GM12801 (cell line): ENCODE measurements around the gene C9orf78.

Experiments
- TF ChIP-seq, protein P1 (sequence below): IDR thresholded peaks from one replicate; pipeline ENCODE4 v1.5.1; 2011; ENCODE audit warnings: control low read depth; ENCODE audit not compliant: insufficient read length; ENCODE audit errors: extremely low read depth

The C9orf78 gene

DNA sequence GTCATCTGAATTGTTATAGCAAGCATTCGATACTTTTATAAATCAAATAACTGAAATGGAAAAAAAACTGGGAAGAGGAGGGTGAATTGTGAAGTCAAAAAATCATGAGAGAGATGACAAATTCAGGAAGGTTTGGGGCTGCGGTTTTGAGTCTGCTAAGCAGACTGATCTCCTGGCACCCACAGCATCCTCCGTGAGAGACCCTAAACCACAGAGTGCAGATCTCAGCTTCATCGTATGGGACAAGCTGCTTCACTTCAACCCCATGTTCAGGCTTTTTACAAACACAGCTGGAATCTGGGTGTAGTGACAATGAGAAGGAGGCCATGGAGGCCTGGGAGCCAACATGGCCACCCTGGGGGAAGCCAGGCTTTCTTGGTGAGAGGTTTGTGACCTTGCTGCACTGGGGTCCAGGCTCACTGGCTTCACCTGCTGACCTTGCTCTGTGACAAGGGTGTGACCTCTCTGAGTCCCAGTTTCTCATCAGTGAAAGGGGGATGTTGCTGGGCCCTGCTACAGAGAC is 19.6 kb upstream of the C9orf78 start:
- TF ChIP-seq, protein P1, sequence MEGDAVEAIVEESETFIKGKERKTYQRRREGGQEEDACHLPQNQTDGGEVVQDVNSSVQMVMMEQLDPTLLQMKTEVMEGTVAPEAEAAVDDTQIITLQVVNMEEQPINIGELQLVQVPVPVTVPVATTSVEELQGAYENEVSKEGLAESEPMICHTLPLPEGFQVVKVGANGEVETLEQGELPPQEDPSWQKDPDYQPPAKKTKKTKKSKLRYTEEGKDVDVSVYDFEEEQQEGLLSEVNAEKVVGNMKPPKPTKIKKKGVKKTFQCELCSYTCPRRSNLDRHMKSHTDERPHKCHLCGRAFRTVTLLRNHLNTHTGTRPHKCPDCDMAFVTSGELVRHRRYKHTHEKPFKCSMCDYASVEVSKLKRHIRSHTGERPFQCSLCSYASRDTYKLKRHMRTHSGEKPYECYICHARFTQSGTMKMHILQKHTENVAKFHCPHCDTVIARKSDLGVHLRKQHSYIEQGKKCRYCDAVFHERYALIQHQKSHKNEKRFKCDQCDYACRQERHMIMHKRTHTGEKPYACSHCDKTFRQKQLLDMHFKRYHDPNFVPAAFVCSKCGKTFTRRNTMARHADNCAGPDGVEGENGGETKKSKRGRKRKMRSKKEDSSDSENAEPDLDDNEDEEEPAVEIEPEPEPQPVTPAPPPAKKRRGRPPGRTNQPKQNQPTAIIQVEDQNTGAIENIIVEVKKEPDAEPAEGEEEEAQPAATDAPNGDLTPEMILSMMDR = no peak

DNA sequence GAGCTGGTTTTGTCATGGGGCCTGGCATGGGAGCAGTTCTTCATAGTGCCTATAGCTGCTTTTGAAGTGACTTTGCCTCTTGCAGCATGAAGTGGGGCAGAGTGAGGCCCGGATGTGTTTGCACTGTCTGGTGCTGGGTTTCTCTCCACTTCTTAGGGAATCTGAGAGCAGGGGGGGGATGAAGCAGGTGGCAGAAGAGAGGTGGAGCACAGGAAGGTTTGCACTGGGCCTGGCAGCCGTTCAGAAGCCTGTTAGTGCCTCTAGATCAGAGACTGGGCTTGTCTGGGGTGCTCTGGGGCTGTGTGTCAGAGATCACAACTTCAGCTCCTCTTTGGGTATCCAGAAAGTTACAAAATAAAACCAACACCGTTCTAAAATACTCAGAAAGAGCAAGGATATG is 18.5 kb upstream of the C9orf78 start:
- TF ChIP-seq, protein P1 = no peak

DNA sequence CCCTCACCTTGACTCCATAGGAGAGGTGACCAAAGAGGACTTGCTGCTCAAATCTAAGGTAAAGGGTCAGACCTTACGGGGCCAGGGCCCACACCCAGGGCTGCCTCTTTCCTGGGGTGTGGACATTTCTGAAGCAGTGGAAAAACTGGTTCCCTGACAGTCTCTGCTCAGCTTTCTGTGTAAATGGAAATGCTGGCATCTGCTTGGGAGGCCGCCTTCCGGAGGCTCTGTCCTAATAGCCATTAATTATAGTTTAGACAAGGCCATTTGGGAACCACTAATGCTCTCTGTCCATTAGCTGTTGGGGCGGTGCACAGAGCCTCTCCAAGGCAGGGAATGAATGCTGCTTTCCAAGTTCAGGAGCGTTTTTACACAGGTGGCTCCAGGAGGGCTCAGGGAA is 17.5 kb upstream of the C9orf78 start:
- TF ChIP-seq, protein P1 = no peak

DNA sequence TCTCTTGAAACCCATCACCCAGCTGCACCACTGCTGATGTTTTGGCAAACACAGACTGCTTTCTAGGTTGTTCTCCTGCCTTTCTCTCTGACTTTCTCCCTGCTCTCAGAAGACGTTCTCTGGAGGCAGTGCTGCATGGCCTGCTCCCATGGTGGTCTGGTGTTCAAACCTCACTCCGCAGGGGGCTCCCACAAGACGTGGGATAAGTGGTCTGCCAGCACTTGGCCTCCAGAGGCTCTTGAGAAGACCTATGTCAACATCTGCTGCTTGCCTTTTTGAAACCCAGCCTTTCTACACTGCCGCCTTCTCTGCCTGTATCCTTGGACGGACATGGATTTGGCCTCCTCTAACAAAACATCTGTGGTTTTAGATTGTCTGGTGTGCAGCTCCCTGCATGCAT is 16.7 kb upstream of the C9orf78 start:
- TF ChIP-seq, protein P1 = no peak

DNA sequence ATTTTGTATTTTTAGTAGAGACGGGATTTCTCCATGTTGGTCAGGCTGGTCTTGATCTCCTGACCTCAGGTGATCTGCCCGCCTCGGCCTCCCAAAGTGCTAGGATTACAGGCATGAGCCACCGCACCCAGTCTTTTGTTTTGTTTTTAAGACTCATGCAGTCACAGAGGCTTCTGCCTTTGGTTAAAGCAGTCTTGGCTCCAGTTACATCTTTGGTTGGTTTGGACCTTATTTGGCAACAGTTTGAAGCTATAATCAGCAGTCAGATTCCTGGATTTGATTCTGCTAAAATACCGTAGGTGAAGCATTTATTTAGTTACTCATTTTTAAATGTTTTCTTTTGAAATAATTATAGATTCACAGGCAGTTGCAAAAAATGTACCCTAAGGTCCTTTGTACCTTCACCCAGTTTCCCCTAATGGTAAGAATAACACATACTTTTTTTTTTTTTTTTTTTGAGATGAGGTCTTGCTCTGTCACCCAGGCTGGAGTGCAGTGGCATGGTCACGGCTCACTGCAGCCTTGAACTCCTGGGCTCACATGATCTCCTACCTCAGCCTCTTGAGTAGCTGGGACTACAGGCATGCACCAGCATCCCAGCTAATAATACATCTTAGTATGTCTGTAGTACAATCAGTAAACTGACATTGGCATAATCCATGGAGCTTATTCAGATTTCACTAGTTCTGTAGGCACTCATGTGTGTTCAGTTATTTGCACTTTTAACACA is 15.9 kb upstream of the C9orf78 start:
- TF ChIP-seq, protein P1 = no peak

DNA sequence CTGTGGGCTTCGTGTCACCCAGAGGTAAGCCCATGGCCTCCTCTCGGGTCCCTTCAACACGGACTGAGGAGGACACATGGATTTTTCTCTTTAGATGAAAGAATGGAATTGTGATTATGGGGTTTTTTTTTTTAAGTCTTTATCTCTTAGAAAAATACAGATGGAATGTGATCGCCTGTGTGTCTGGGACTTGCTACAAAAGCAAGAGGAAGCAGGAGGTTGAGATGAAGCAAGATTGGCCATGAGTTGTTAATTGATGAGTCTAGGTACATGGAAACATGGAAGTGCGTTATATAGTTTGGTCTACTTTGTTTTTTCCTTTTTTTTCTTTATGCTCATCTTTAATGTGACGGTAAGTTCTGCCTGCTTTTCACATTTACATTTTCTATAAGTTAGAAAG is 14.8 kb upstream of the C9orf78 start:
- TF ChIP-seq, protein P1 = no peak

DNA sequence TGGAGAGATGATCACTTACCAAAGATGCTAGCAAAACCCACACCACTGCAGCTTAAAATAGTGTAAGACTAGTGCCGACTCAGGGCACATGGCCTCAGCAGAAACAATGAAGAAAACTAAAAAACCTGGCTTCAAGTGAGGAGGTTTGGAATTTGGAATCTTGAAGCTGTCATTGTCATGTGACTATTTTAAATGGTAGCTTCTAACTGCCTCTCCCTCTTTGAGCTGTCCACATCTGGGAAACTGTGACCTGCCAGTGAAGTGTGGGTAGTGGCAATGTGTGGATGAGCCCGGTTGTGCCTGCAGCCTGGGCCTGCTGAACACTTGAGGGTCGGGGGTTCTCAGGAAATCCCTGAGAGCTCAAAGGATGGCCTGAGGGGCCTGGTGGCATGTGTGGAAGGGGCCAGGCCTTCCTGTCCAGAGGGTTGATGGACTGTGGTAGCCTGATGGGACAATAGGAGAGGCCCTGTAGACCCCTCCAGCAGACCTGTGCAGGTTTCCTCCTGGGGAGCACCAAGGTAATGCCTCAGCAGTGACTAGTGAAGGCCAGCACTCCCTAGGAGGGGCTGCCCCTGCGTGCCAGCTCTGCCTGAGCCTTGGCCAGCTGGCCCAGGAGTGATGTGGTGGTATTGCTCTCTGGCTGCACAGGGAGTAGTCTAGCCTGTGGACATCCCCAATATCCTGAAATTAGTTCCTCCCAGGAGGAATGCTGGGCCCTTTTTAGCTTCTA is 13.8 kb upstream of the C9orf78 start:
- TF ChIP-seq, protein P1 = no peak
